C4-2B (cell line): ENCODE data around the gene NFATC4.

Source experiments
- H3K27ac ChIP-seq: fragments of 450-650 bp; 2 replicates; pipeline ENCODE4 v1.5.1; 2017
- CTCF ChIP-seq: fragments of 450-650 bp; conservative IDR thresholded peaks from 2 replicates; pipeline ENCODE4 v1.5.1; 2017; ENCODE audit warnings: mild to moderate bottlenecking
- ZFX ChIP-seq: fragments of 450-650 bp; IDR thresholded peaks from 2 replicates; pipeline ENCODE4 v1.6.1; 2017

Gene NFATC4

DNA sequence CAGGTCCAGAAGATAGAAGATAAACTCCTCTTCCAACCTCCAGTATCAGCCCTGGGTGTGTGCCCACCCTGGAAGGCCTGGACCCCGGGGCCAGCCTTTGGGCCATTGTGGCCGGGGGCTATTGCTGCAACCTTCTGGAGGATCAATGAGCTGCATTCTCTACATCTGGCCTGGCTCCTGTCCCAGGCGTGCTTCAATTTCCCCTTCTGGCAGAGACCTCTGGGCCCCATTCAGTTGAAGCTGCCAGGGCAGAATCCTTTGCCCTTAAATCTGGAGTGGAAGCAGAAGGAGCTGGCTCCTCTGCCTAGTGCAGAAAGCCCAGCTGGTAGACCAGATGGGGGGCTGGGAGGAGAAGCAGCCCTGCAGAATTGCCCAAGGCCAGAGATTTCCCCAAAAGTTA is 40.8 kb downstream of the NFATC4 start:
- H3K27ac ChIP-seq, result no peak overlapping the region
- TF ChIP-seq ZFX, result no peak
- no peak for TF ChIP-seq CTCF

DNA sequence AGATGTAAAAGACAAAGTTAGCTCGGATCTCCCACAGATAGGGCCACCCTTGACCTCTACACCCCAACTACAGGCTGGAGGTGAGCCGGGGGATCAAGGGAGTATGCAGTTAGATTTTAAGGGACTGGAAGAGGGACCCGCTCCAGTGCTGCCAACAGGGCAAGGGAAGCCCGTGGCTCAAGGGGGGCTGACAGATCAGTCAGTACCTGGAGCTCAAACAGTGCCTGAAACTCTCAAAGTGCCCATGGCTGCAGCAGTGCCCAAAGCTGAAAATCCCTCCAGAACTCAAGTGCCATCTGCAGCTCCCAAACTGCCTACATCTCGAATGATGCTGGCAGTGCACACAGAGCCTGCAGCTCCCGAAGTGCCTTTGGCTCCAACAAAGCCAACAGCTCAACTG is 41.2 kb downstream of the NFATC4 start:
- no peak overlapping the region for H3K27ac ChIP-seq
- TF ChIP-seq ZFX (no peak), CTCF (no peak)

DNA sequence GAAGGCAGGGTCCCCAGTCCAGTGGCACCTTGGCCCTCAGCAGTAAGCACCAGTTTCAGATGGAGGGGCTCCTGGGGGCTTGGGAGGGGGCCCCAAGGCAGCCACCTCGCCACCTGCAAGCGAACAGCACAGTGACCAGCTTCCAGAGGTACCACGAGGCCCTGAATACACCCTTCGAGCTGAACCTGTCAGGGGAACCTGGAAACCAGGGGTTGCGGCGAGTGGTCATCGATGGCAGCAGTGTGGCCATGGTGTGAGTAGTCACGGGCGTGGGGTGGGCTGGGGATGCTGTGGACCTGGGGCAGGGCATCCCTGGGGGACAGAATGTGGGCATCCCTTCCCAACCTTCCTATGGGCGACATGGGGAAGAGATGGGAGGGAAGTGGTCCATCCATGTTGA is 42.0 kb downstream of the NFATC4 start:
- TF ChIP-seq ZFX (no peak), CTCF (no peak)
- no peak overlapping the region for H3K27ac ChIP-seq

DNA sequence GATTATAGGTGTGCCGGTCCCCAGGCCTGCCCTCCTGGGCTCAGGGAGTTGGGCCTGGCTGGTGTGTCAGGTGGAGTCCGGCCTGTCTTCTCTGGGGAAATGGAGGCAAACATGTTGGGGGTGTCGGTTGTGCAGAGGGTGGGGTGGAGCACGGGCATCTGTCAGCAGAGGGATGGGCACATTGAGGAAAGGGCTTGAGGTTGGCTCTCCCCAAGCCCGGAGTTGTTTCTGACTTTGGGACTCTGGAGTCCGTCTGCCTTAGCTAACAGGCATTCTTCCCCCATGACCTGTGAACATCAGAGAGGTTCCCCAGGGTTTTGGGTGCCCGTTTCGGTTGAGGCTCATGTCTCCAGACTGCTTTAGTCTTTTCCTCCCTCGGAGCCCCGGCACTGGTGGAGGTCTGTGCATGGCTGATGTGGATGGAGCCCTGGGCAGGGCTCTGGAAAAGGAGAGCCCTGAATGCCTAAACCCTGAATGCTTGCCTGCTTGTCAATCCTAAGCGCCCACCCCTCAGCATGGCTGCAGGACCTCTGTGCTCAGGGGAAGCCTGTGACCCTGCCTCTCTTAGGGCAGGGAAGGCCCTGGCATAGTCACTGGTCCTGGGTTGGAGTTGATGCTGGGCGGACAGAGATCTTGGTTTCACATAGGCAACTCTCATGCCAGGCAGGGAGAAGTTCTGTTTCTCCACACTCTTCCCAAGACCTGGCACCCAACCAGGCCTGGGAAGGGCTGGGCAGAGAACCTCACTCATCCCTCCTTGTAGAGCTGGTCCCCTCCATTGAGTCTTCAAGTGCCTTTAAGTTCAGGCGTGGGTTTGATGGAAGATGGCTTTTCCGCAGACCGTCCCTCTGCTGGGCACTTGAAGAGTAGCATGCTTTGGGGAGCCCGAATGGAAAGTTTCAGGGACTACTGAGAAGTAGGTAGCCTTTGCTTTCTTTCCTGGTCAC is 43.7 kb downstream of the NFATC4 start:
- TF ChIP-seq ZFX, result no peak
- peak; percentile 75 for TF ChIP-seq CTCF
- H3K27ac ChIP-seq, result no peak overlapping the region

DNA sequence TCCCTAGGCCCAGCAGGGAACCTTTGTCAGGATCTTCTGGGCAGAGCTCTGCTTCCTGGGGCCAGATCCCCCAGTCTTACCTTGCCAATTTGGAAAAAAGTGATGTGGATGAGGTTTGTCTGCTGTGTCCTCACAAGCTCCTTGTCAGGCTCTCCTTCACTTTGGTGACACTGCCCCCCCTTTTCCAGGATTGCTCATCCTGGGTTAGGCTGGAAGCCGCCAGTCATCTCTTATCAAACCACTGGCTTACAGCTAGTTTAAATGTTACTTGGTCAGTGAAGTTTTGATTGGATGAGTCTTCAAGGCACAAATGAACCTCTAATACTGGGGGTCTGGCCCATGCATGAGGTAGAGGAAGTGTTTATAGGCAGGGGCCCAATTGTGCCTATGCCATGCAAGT is 46.1 kb downstream of the NFATC4 start:
- H3K27ac ChIP-seq, result no peak overlapping the region
- TF ChIP-seq CTCF (no peak), ZFX (no peak)

- H3K27ac ChIP-seq, result no peak overlapping the region
- TF ChIP-seq CTCF, result no peak
- TF ChIP-seq ZFX, result no peak
Observed at GRCh38 chr14:24414732-24415420, 46.9 kb downstream of the NFATC4 start.
